Activated T-cell treated with anti-CD3 and anti-CD28 coated beads, Interleukin-2, amount 50 U/mL, for 4 hours (primary cell): Measurements from ENCODE around the gene GREB1L. TPM values are rescaled to one million over a fixed set of nuclear protein-coding genes. Genes with fewer than 3 reads are reported as not detected.
"Not testable (repeated sequence)": the region's sequence is repeated elsewhere in the genome, so short reads cannot be mapped to it uniquely, and the experiment has no call there.

Experiments
- ATAC-seq, 2 donors: fragments of 200-7000 bp; cut with Tn5 transposase; one replicate each; pipeline ENCODE4 v1.10.0; 2021
- DNase-seq: peaks from one replicate; pipeline ENCODE4 v3.0.0-alpha.2; 2020
- H3K27me3 Mint-ChIP-seq: one replicate; pipeline ENCODE4 v1.8.0; 2021; ENCODE audit warnings: low read depth, mixed read lengths
- H3K36me3 Mint-ChIP-seq: one replicate; pipeline ENCODE4 v1.8.0; 2022; ENCODE audit warnings: mixed read lengths; ENCODE audit not compliant: insufficient read depth
- H3K4me1 Mint-ChIP-seq: one replicate; pipeline ENCODE4 v1.8.0; 2021; ENCODE audit warnings: low read depth, mixed read lengths
- H3K4me3 Mint-ChIP-seq: one replicate; pipeline ENCODE4 v1.8.0; 2021; ENCODE audit warnings: mild to moderate bottlenecking, moderate library complexity, mixed read lengths
- H3K9me3 Mint-ChIP-seq: one replicate; pipeline ENCODE4 v1.8.0; 2021; ENCODE audit warnings: mixed read lengths
- total RNA-seq, 3 donors: library from RNA; stranded (reverse); gene quantifications; one replicate each; pipeline ENCODE4 v1.2.1, GENCODE V29; 2021

GREB1L gene
- total RNA-seq, 3 donors from 2014 or later = 0.03 TPM; not detected in 2

GRCh38 chr18:21336846-21337245, 94.8 kb downstream of the GREB1L start:
- Mint-ChIP-seq H3K4me3 (no peak overlapping the region), H3K9me3 (no peaks in the 10 kb centered on the region), H3K4me1 (no peaks in the 10 kb centered on the region), H3K36me3 (no peaks in the 10 kb centered on the region), H3K27me3 (peaks cover 2% of the 10 kb centered on the region)
- DNase-seq = no peak
- no peak for ATAC-seq

GRCh38 chr18:21341141-21341540, 99.1 kb downstream of the GREB1L start:
- no peaks in the 10 kb centered on the region for H3K9me3 Mint-ChIP-seq
- H3K36me3 Mint-ChIP-seq = no peaks in the 10 kb centered on the region
- H3K27me3 Mint-ChIP-seq = peaks cover 2% of the 10 kb centered on the region
- no peaks in the 10 kb centered on the region for H3K4me1 Mint-ChIP-seq
- no peak overlapping the region for H3K4me3 Mint-ChIP-seq
- DNase-seq (no peak), ATAC-seq (no peak)

DNA sequence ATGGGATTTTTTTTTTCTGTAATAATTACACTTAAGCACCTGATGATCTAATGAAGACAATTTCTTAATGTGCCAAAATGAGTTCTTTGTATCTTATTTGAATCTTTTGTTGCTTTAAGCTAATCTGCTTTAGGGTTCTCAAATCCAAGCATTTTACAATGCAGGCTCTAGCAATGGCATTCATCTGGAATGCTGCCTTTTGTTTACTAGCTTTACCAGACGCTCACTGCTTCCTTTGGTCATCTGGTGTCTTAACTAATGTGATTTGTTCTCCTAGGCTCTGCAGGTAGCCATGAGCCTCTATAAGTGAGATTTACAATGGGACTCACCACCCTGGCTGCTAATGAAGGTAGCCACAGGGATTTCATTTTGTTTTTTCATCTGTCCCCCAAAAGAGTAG, 100.3 kb downstream of the GREB1L start:
- H3K4me1 Mint-ChIP-seq = no peaks in the 10 kb centered on the region
- H3K27me3 Mint-ChIP-seq = peaks cover 2% of the 10 kb centered on the region
- ATAC-seq = no peak
- H3K4me3 Mint-ChIP-seq = no peak overlapping the region
- H3K9me3 Mint-ChIP-seq = no peaks in the 10 kb centered on the region
- no peak for DNase-seq
- no peaks in the 10 kb centered on the region for H3K36me3 Mint-ChIP-seq

DNA sequence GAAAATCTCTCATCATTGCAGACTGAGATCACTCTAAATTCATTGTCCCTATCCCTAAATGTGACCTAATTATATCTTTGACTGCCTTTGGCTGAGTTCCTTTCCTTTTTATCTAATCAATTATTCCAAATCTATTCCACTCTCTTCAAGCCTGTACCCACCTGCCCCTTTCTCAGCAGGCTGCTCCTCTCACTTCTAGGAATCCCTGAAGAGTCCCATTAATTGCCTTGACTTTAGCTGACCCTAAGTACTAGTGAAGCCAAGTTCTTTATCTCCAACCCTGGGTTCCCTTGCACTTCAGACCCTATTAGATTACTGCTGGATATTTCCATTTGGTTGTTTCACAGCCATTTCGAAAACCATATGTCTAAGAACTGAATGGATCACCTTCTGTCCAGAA, 102.8 kb downstream of the GREB1L start:
- ATAC-seq (no peak), DNase-seq (no peak)
- Mint-ChIP-seq H3K4me1 (no peaks in the 10 kb centered on the region), H3K9me3 (no peaks in the 10 kb centered on the region), H3K36me3 (no peaks in the 10 kb centered on the region), H3K4me3 (no peak overlapping the region), H3K27me3 (no peaks in the 10 kb centered on the region)

GRCh38 chr18:21345840-21346239, 103.8 kb downstream of the GREB1L start:
- Mint-ChIP-seq H3K27me3 (peaks cover 2% of the 10 kb centered on the region), H3K4me1 (no peaks in the 10 kb centered on the region), H3K4me3 (no peak overlapping the region), H3K9me3 (no peaks in the 10 kb centered on the region), H3K36me3 (no peaks in the 10 kb centered on the region)
- ATAC-seq (no peak), DNase-seq (no peak)

DNA sequence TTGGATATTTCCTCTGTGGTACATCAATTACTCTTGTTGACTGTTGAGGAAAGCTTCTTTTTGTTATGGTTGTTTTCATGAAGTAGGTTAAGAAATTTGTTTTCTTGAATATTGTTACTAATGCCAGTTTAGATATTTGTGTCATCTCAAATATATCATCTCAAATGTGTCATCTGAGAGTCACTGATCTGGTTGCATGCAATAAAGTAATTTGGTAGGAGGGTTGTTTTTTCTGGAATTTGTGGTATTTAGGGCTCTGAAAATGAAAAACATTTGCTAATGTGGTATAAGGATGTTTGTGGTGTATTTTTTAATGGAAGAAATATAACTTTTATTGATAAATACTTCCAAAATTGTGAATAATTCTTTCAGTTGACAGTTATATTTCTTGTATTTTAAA, 117.7 kb downstream of the GREB1L start:
- no peaks in the 10 kb centered on the region for H3K36me3 Mint-ChIP-seq
- H3K9me3 Mint-ChIP-seq = no peaks in the 10 kb centered on the region
- H3K4me3 Mint-ChIP-seq = no peak overlapping the region
- no peaks in the 10 kb centered on the region for H3K4me1 Mint-ChIP-seq
- peaks cover 8% of the 10 kb centered on the region for H3K27me3 Mint-ChIP-seq
- DNase-seq = no peak
- ATAC-seq = no peak

DNA sequence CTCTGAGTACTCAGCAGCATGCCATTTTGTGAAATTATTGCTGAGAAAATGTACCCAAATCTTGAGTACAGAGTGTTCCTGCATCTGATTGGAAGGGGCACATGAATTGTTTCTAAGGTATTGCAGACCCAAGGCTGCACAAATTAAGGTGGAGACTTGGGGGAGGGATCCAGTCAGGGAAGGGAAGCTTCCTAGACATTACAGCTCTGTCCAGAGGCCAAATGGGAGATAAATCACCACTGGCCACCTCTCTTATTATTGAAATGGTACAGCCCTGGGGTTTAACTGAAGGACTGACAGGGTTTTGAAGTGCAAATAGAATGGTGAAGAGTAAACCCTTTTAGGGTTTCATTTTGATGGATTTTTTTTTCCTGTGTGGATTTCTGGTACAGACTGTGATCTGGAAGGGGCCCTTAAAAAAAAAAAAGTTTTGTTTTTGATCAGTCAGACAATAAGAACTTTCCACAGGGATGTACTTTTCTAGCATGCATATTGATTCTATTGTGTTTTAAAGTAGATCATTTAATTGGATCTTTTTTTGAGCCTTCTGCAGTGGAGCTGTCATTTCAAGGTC, 119.4 kb downstream of the GREB1L start:
- Mint-ChIP-seq H3K9me3 (no peaks in the 10 kb centered on the region), H3K4me1 (no peaks in the 10 kb centered on the region), H3K36me3 (no peaks in the 10 kb centered on the region), H3K4me3 (no peak overlapping the region), H3K27me3 (peaks cover 8% of the 10 kb centered on the region)
- DNase-seq (no peak), ATAC-seq (no peak)

GRCh38 chr18:21362831-21363230, 120.8 kb downstream of the GREB1L start:
- Mint-ChIP-seq H3K4me1 (no peaks in the 10 kb centered on the region), H3K4me3 (no peak overlapping the region), H3K36me3 (no peaks in the 10 kb centered on the region), H3K27me3 (peaks cover 6% of the 10 kb centered on the region), H3K9me3 (no peaks in the 10 kb centered on the region)
- no peak for ATAC-seq
- no peak for DNase-seq

DNA sequence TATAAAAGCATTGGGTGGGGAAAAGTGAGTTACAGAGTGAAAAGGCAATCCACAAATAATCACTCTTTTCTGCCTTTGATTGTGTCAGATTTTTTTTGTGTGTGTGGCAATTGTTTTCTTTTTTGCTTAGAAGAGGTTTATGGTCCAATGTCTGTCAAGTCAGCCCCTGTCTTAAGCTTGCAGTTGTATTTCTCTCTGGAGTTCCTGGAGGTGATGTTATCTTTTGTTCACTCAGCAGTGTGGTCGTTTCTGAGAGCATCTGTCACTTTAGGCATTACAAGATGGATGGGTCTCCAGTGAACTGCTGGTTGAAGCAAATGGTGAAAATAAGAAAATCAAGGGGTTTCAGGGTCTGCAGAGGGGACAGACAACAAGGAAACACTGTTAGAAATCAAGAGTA, 121.3 kb downstream of the GREB1L start:
- no peak for DNase-seq
- no peaks in the 10 kb centered on the region for H3K4me1 Mint-ChIP-seq
- H3K36me3 Mint-ChIP-seq = no peaks in the 10 kb centered on the region
- H3K9me3 Mint-ChIP-seq = no peaks in the 10 kb centered on the region
- no peak for ATAC-seq
- no peak overlapping the region for H3K4me3 Mint-ChIP-seq
- H3K27me3 Mint-ChIP-seq = peaks cover 6% of the 10 kb centered on the region

- H3K36me3 Mint-ChIP-seq = no peaks in the 10 kb centered on the region
- no peaks in the 10 kb centered on the region for H3K4me1 Mint-ChIP-seq
- no peak overlapping the region for H3K4me3 Mint-ChIP-seq
- H3K9me3 Mint-ChIP-seq = no peaks in the 10 kb centered on the region
- peaks cover 4% of the 10 kb centered on the region for H3K27me3 Mint-ChIP-seq
- DNase-seq (no peak), ATAC-seq (no peak)
Observed at GRCh38 chr18:21364471-21364870, 122.4 kb downstream of the GREB1L start.

DNA sequence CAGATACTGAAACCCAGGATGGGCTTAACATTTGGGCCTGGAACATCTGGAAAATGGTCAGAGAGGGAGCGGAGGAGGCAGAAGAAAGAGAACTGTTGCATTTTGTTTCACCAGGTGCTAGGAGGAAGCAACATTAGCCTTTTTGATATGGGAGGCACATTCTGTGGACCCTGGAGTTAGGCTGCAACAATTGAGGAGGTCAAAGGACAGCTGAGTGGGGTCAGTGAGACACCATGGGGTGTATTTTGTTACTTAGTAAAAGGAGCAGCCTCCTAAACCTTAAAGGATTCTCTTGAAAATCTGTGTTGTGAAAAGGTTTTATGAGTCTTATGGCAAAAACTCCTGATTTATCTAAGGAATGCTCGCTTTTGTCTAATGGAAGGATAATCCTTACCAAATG, 124.9 kb downstream of the GREB1L start:
- no peaks in the 10 kb centered on the region for H3K27me3 Mint-ChIP-seq
- H3K4me3 Mint-ChIP-seq = no peak overlapping the region
- ATAC-seq = no peak
- no peaks in the 10 kb centered on the region for H3K4me1 Mint-ChIP-seq
- H3K9me3 Mint-ChIP-seq = no peaks in the 10 kb centered on the region
- no peak for DNase-seq
- no peaks in the 10 kb centered on the region for H3K36me3 Mint-ChIP-seq

GRCh38 chr18:21369146-21369545, 127.1 kb downstream of the GREB1L start:
- Mint-ChIP-seq H3K9me3 (no peaks in the 10 kb centered on the region), H3K4me3 (no peak overlapping the region), H3K36me3 (no peaks in the 10 kb centered on the region), H3K27me3 (no peaks in the 10 kb centered on the region), H3K4me1 (no peaks in the 10 kb centered on the region)
- no peak for DNase-seq
- no peak for ATAC-seq

- H3K36me3 Mint-ChIP-seq, H3K4me3 Mint-ChIP-seq, H3K4me1 Mint-ChIP-seq, ATAC-seq, H3K9me3 Mint-ChIP-seq, DNase-seq, H3K27me3 Mint-ChIP-seq: not testable (repeated sequence)
Observed at GRCh38 chr18:21369597-21369996, 127.6 kb downstream of the GREB1L start.

DNA sequence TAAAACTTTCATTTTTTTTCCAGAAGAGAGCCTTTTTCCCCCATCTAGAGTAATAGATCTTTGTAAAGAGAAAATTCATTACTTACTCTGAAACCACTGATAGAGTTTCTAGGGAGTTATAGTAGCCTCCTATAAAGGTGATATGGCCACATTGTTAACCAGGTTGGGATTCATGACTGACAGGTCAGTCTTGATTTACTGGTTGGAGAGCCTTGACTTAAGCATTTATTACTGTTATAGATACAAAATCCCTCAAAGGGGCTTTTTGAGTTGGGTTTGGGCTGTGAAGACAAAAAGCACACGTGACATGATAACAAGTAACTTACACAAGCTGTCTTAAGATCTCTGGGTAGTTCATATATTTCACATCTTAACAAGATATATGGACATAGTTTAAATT, 141.0 kb downstream of the GREB1L start:
- no peak for ATAC-seq
- Mint-ChIP-seq H3K4me1 (no peaks in the 10 kb centered on the region), H3K27me3 (peaks cover 6% of the 10 kb centered on the region), H3K36me3 (no peaks in the 10 kb centered on the region), H3K4me3 (no peak overlapping the region), H3K9me3 (no peaks in the 10 kb centered on the region)
- no peak for DNase-seq

- Mint-ChIP-seq H3K9me3 (no peaks in the 10 kb centered on the region), H3K27me3 (peaks cover 6% of the 10 kb centered on the region), H3K4me3 (no peak overlapping the region), H3K4me1 (no peaks in the 10 kb centered on the region), H3K36me3 (no peaks in the 10 kb centered on the region)
- ATAC-seq (no peak), DNase-seq (no peak)
Observed at GRCh38 chr18:21386523-21387240, 144.7 kb downstream of the GREB1L start.
